A549 (cell line): ENCODE data around the gene PAGE1. TPM values are rescaled to one million over a fixed set of nuclear protein-coding genes. Genes with fewer than 3 reads are reported as not detected.

Experiments
- ATAC-seq, 2 experiments: fragments of 200-7000 bp in 1 of 2; fragments of >200 bp in 1 of 2; cut with Nextera tagmentation in 1 of 2; cut with Tn5 transposase in 1 of 2; 3 replicates each; pipeline versions ENCODE4 v1.8.0 to v1.9.1; 2018 to 2020; ENCODE audit warnings: mild to moderate bottlenecking in 1 of 2, moderate library complexity in 1 of 2
- CTCF ChIA-PET: fragments of 300-600 bp; sonication (Branson Sonifier 250); formaldehyde crosslinking; extraction: SDS; loops from one replicate; lab custom pipeline; 2021; ENCODE audit warnings: antibody characterized with exemption, inconsistent platforms; lab: Yijun Ruan, JAX
- POLR2A ChIA-PET: fragments of 350-600 bp; formaldehyde crosslinking; extraction: SDS; loops from one replicate; lab custom pipeline; 2021; ENCODE audit warnings: antibody characterized with exemption, inconsistent platforms; lab: Yijun Ruan, JAX
- DNase-seq, 2 experiments: peaks; one replicate each; pipeline versions ENCODE4 v3.0.0 to v3.0.0-alpha.2; 2011 to 2016; ENCODE audit warnings: low read depth in 1 of 2, low spot score in 1 of 2
- FAIRE-seq: peaks from 2 replicates; lab custom pipeline; 2011; peaks lifted over from hg19 to GRCh38; lab: Jason Lieb, UNC
- H3K27ac ChIP-seq, 2 experiments: fragments of >200 bp; sonication (Bioruptor Twin); formaldehyde crosslinking; 3 replicates each; pipeline ENCODE4 v1.5.1; 2016 to 2017
- H3K4me1 ChIP-seq: fragments of >200 bp; sonication (Bioruptor Twin); formaldehyde crosslinking; 3 replicates; pipeline ENCODE4 v1.6.1; 2016
- H3K4me2 ChIP-seq: fragments of >200 bp; sonication (Bioruptor Twin); formaldehyde crosslinking; 3 replicates; pipeline ENCODE4 v1.6.1; 2016
- H3K4me3 ChIP-seq: fragments of >200 bp; sonication (Bioruptor Twin); formaldehyde crosslinking; 3 replicates; pipeline ENCODE4 v1.5.1; 2016
- H3K9me3 ChIP-seq: fragments of >200 bp; sonication (Bioruptor Twin); formaldehyde crosslinking; 3 replicates; pipeline ENCODE4 v1.6.1; 2016
- EHF ChIP-seq: fragments of 250-450 bp; sonication (Bioruptor Pico); IDR thresholded peaks from 2 replicates; pipeline ENCODE4 v1.5.0; 2020; ENCODE audit warnings: mild to moderate bottlenecking
- EHMT2 ChIP-seq: fragments of 200-600 bp; sonication (generic); IDR thresholded peaks from 2 replicates; pipeline ENCODE4 v1.6.1; 2016; ENCODE audit warnings: antibody characterized with exemption, low read depth, mild to moderate bottlenecking, moderate library complexity
- EP300 ChIP-seq, 2 experiments: fragments of >200 bp; sonication (Bioruptor Twin); formaldehyde crosslinking; IDR thresholded peaks; 2 replicates in 1 of 2; 3 replicates in 1 of 2; pipeline ENCODE4 v1.6.1; 2016 to 2017
- FOXS1 ChIP-seq: fragments of 250-450 bp; sonication (Bioruptor Pico); IDR thresholded peaks from 2 replicates; pipeline ENCODE4 v1.5.0; 2020; ENCODE audit warnings: mild to moderate bottlenecking, moderate library complexity
- HOXB13 ChIP-seq: fragments of 250-450 bp; sonication (Bioruptor Pico); IDR thresholded peaks from 2 replicates; pipeline ENCODE4 v1.5.0; 2020; ENCODE audit warnings: low read depth, mild to moderate bottlenecking, moderate library complexity
- HOXB5 ChIP-seq: fragments of 250-450 bp; sonication (Bioruptor Pico); IDR thresholded peaks from 2 replicates; pipeline ENCODE4 v1.5.0; 2020; ENCODE audit warnings: mild to moderate bottlenecking, moderate library complexity
- KDM1A ChIP-seq: fragments of 200-600 bp; sonication (generic); IDR thresholded peaks from 2 replicates; pipeline ENCODE4 v1.6.1; 2016; ENCODE audit warnings: low read depth, mild to moderate bottlenecking
- MYC ChIP-seq: IDR thresholded peaks from 2 replicates; pipeline ENCODE4 v1.6.1; 2012; ENCODE audit warnings: mild to moderate bottlenecking, inconsistent platforms, low read length, improper control_type of control experiment, borderline replicate concordance
- NFE2L2 ChIP-seq: fragments of 150-350 bp; conservative IDR thresholded peaks from 2 replicates; pipeline ENCODE4 v1.6.1; 2014; ENCODE audit warnings: low read length
- POLR2A ChIP-seq: IDR thresholded peaks from 2 replicates; pipeline ENCODE4 v1.6.1; 2012; ENCODE audit warnings: mild to moderate bottlenecking, low read length
- RAD21 ChIP-seq, 2 experiments: fragments of >200 bp in 1 of 2; sonication (Bioruptor Twin) in 1 of 2; formaldehyde crosslinking in 1 of 2; IDR thresholded peaks in 1 of 2; conservative IDR thresholded peaks in 1 of 2; 2 replicates in 1 of 2; 3 replicates in 1 of 2; pipeline ENCODE4 v1.6.1; 2012 to 2018; ENCODE audit warnings: inconsistent platforms in 1 of 2
- RNF2 ChIP-seq: fragments of 200-600 bp; sonication (generic); IDR thresholded peaks from 2 replicates; pipeline ENCODE4 v1.6.1; 2016; ENCODE audit warnings: low read depth, mild to moderate bottlenecking, antibody characterized with exemption, moderate library complexity, borderline replicate concordance
- SMC3 ChIP-seq: fragments of >200 bp; sonication (Bioruptor Twin); formaldehyde crosslinking; IDR thresholded peaks from 3 replicates; pipeline ENCODE4 v1.6.1; 2018; ENCODE audit warnings: inconsistent platforms
- SREBF2 ChIP-seq: fragments of 450-650 bp; IDR thresholded peaks from 2 replicates; pipeline ENCODE4 v1.6.1; 2014; ENCODE audit warnings: mild to moderate bottlenecking, moderate library complexity
- TP53 ChIP-seq: fragments of 250-450 bp; sonication (Bioruptor Pico); IDR thresholded peaks from 2 replicates; pipeline ENCODE4 v1.5.0; 2021; ENCODE audit warnings: mild to moderate bottlenecking, moderate library complexity
- WGBS: methylation state at CpG from one replicate; pipeline ENCODE4 v1.1.6; 2017; ENCODE audit errors: missing lambda C conversion rate; 5-methylcytosine and 5-hydroxymethylcytosine counted together
- polyA plus RNA-seq, 4 experiments: library from polyadenylated mRNA; depleted of rRNA in 3 of 4; stranded (reverse); fragments of >200 nt; fragmentation: RNase III in 1 of 4; extraction: RNeasy Plus Mini Kit Qiagen cat#74134 plus additional on column Dnase treatment in 1 of 4; gene quantifications; 2 replicates in 3 of 4; 3 replicates in 1 of 4; pipeline ENCODE4 v1.2.3, GENCODE V29; 2011 to 2017
- TF ChIP-seq, protein P1 (sequence below): fragments of 200-600 bp; sonication (generic); IDR thresholded peaks from 2 replicates; pipeline ENCODE4 v1.6.1; 2016; ENCODE audit warnings: antibody characterized with exemption, mild to moderate bottlenecking, moderate library complexity
- TF ChIP-seq, protein P2 (sequence below): fragments of >200 bp; sonication (Bioruptor Twin); formaldehyde crosslinking; IDR thresholded peaks from 3 replicates; pipeline ENCODE4 v1.5.1; 2016
- TF ChIP-seq, protein P3 (sequence below): IDR thresholded peaks from 2 replicates; pipeline ENCODE4 v1.6.1; 2012; ENCODE audit warnings: low read depth, borderline replicate concordance
- TF ChIP-seq, protein P4 (sequence below): fragments of 150-350 bp; IDR thresholded peaks from 2 replicates; pipeline ENCODE4 v1.6.1; 2014; ENCODE audit warnings: low read depth, mild to moderate bottlenecking, low read length

Gene PAGE1
- polyA plus RNA-seq, 2 of the 4 experiments (the other 2 are of a cell fraction) = 0.17 TPM; not detected in 1

DNA sequence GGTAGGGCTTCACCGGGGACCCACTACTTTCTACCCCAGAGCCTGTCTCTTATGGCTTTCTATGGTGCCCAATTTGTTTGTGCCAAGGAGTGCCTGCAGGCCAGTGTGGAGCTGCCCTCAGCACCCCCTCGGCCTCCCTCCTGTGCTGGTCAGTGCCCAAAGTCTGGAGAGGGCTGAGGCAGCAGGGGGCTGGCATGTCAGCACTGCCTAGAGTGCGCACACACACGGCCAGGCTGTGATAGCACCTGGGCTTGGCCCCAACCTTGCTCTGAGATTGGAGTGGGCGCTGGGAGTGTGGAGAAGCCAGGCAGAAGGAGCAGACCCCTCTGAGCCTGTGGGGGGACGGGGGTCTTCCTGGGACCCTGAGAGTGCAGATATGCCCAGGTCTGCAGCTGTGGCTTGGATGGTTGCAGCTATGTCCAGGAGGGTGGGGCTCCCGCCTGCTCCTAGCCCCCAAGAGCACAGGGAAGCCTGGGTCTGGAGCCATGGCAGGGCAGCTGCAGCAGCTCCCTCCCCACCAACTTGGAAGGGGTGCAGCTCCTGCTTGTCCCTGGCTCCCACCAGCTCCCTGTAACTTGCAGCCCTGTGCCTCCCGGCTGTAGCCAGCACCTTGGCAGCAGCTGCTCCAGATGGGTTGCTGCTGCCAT is 50.7 kb downstream of the PAGE1 start:
- DNase-seq = no peak
- Histone ChIP-seq H3K27ac (no peak overlapping the region), H3K9me3 (no peaks in the 10 kb centered on the region), H3K4me2 (no peak overlapping the region), H3K4me3 (no peak overlapping the region), H3K4me1 (no peaks in the 10 kb centered on the region)
- FAIRE-seq = no peak
- TF ChIP-seq FOXS1 (CRISPR knock-in tag) (no peak), EP300 (IDR thresholded peaks at IDR 0.05) (no peak), POLR2A (no peak), RNF2 (no peak), SMC3 (no peak), RAD21 (conservative IDR thresholded peaks at IDR 0.05 in 1 of 2, IDR thresholded peaks at IDR 0.05 in 1 of 2) (no peak), NFE2L2 (no peak), MYC (no peak), HOXB5 (no peak), KDM1A (no peak), EHF (CRISPR knock-in tag) (no peak), EHMT2 (no peak), TP53 (CRISPR knock-in tag) (no peak), SREBF2 (no peak), HOXB13 (no peak)
- TF ChIP-seq, protein P1, sequence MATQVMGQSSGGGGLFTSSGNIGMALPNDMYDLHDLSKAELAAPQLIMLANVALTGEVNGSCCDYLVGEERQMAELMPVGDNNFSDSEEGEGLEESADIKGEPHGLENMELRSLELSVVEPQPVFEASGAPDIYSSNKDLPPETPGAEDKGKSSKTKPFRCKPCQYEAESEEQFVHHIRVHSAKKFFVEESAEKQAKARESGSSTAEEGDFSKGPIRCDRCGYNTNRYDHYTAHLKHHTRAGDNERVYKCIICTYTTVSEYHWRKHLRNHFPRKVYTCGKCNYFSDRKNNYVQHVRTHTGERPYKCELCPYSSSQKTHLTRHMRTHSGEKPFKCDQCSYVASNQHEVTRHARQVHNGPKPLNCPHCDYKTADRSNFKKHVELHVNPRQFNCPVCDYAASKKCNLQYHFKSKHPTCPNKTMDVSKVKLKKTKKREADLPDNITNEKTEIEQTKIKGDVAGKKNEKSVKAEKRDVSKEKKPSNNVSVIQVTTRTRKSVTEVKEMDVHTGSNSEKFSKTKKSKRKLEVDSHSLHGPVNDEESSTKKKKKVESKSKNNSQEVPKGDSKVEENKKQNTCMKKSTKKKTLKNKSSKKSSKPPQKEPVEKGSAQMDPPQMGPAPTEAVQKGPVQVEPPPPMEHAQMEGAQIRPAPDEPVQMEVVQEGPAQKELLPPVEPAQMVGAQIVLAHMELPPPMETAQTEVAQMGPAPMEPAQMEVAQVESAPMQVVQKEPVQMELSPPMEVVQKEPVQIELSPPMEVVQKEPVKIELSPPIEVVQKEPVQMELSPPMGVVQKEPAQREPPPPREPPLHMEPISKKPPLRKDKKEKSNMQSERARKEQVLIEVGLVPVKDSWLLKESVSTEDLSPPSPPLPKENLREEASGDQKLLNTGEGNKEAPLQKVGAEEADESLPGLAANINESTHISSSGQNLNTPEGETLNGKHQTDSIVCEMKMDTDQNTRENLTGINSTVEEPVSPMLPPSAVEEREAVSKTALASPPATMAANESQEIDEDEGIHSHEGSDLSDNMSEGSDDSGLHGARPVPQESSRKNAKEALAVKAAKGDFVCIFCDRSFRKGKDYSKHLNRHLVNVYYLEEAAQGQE = no peak
- TF ChIP-seq, protein P2, sequence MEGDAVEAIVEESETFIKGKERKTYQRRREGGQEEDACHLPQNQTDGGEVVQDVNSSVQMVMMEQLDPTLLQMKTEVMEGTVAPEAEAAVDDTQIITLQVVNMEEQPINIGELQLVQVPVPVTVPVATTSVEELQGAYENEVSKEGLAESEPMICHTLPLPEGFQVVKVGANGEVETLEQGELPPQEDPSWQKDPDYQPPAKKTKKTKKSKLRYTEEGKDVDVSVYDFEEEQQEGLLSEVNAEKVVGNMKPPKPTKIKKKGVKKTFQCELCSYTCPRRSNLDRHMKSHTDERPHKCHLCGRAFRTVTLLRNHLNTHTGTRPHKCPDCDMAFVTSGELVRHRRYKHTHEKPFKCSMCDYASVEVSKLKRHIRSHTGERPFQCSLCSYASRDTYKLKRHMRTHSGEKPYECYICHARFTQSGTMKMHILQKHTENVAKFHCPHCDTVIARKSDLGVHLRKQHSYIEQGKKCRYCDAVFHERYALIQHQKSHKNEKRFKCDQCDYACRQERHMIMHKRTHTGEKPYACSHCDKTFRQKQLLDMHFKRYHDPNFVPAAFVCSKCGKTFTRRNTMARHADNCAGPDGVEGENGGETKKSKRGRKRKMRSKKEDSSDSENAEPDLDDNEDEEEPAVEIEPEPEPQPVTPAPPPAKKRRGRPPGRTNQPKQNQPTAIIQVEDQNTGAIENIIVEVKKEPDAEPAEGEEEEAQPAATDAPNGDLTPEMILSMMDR = no peak
- TF ChIP-seq, protein P3, sequence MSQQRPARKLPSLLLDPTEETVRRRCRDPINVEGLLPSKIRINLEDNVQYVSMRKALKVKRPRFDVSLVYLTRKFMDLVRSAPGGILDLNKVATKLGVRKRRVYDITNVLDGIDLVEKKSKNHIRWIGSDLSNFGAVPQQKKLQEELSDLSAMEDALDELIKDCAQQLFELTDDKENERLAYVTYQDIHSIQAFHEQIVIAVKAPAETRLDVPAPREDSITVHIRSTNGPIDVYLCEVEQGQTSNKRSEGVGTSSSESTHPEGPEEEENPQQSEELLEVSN = no peak
- TF ChIP-seq, protein P4, sequence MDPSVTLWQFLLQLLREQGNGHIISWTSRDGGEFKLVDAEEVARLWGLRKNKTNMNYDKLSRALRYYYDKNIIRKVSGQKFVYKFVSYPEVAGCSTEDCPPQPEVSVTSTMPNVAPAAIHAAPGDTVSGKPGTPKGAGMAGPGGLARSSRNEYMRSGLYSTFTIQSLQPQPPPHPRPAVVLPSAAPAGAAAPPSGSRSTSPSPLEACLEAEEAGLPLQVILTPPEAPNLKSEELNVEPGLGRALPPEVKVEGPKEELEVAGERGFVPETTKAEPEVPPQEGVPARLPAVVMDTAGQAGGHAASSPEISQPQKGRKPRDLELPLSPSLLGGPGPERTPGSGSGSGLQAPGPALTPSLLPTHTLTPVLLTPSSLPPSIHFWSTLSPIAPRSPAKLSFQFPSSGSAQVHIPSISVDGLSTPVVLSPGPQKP = no peak
- CTCF ChIA-PET = no interaction called here
- POLR2A ChIA-PET = no interaction called here
- 4% methylated on average over 3 of the region's 8 CpGs for WGBS
- no peak for ATAC-seq

Other genes starting within 250 kb of the PAGE1 start
- gene GAGE12C, start 163.8 kb downstream of the PAGE1 start, polyA plus RNA-seq (2011; rRNA removed) = not detected in 2 replicates
- gene GAGE12C, start 163.8 kb downstream of the PAGE1 start, polyA plus RNA-seq (2017; fragmentation: RNase III; extraction: RNeasy Plus Mini Kit Qiagen cat#74134 plus additional on column Dnase treatment) = not detected in 3 replicates
- not detected in 2 replicates for gene GAGE12D, start 154.3 kb downstream of the PAGE1 start, polyA plus RNA-seq (2011; rRNA removed)
- not detected in 3 replicates for gene GAGE12D, start 154.3 kb downstream of the PAGE1 start, polyA plus RNA-seq (2017; fragmentation: RNase III; extraction: RNeasy Plus Mini Kit Qiagen cat#74134 plus additional on column Dnase treatment)
- gene GAGE12E, start 144.7 kb downstream of the PAGE1 start, polyA plus RNA-seq (2011; rRNA removed) = not detected in 2 replicates
- not detected in 3 replicates for gene GAGE12E, start 144.7 kb downstream of the PAGE1 start, polyA plus RNA-seq (2017; fragmentation: RNase III; extraction: RNeasy Plus Mini Kit Qiagen cat#74134 plus additional on column Dnase treatment)
- gene GAGE12F, start 135.1 kb downstream of the PAGE1 start, polyA plus RNA-seq (2011; rRNA removed) = not detected in 2 replicates
- not detected in 3 replicates for gene GAGE12F, start 135.1 kb downstream of the PAGE1 start, polyA plus RNA-seq (2017; fragmentation: RNase III; extraction: RNeasy Plus Mini Kit Qiagen cat#74134 plus additional on column Dnase treatment)
- not detected in 2 replicates for gene GAGE12G, start 125.6 kb downstream of the PAGE1 start, polyA plus RNA-seq (2011; rRNA removed)
- not detected in 3 replicates for gene GAGE12G, start 125.6 kb downstream of the PAGE1 start, polyA plus RNA-seq (2017; fragmentation: RNase III; extraction: RNeasy Plus Mini Kit Qiagen cat#74134 plus additional on column Dnase treatment)
- gene GAGE12H, start 116.0 kb downstream of the PAGE1 start, polyA plus RNA-seq (2011; rRNA removed) = not detected in 2 replicates
- gene GAGE12H, start 116.0 kb downstream of the PAGE1 start, polyA plus RNA-seq (2017; fragmentation: RNase III; extraction: RNeasy Plus Mini Kit Qiagen cat#74134 plus additional on column Dnase treatment) = not detected in 3 replicates
- not detected in 2 replicates for gene GAGE2A, start 106.5 kb downstream of the PAGE1 start, polyA plus RNA-seq (2011; rRNA removed)
- not detected in 3 replicates for gene GAGE2A, start 106.5 kb downstream of the PAGE1 start, polyA plus RNA-seq (2017; fragmentation: RNase III; extraction: RNeasy Plus Mini Kit Qiagen cat#74134 plus additional on column Dnase treatment)
- gene GAGE1, start 97.0 kb downstream of the PAGE1 start, polyA plus RNA-seq (2011; rRNA removed) = not detected in 2 replicates
- not detected in 3 replicates for gene GAGE1, start 97.0 kb downstream of the PAGE1 start, polyA plus RNA-seq (2017; fragmentation: RNase III; extraction: RNeasy Plus Mini Kit Qiagen cat#74134 plus additional on column Dnase treatment)
- not detected in 2 replicates for gene PAGE4, start 133.3 kb upstream of the PAGE1 start, polyA plus RNA-seq (2011; rRNA removed)
- not detected in 3 replicates for gene PAGE4, start 133.3 kb upstream of the PAGE1 start, polyA plus RNA-seq (2017; fragmentation: RNase III; extraction: RNeasy Plus Mini Kit Qiagen cat#74134 plus additional on column Dnase treatment)
- 4.5 and 5.5 TPM in 2 replicates for gene USP27X, start 183.5 kb upstream of the PAGE1 start, polyA plus RNA-seq (2011; rRNA removed)
- 3.9 to 4.8 TPM (median 4.6 TPM) in 3 replicates for gene USP27X, start 183.5 kb upstream of the PAGE1 start, polyA plus RNA-seq (2017; fragmentation: RNase III; extraction: RNeasy Plus Mini Kit Qiagen cat#74134 plus additional on column Dnase treatment)
- gene CLCN5, start 226.6 kb upstream of the PAGE1 start, polyA plus RNA-seq (2011; rRNA removed) = 5.2 and 6.9 TPM in 2 replicates
- gene CLCN5, start 226.6 kb upstream of the PAGE1 start, polyA plus RNA-seq (2017; fragmentation: RNase III; extraction: RNeasy Plus Mini Kit Qiagen cat#74134 plus additional on column Dnase treatment) = 2.1 to 2.6 TPM (median 2.2 TPM) in 3 replicates